ENCODE results near the gene TP53I11. TPM values are rescaled to one million over a fixed set of nuclear protein-coding genes. Genes with fewer than 3 reads are reported as not detected.

The TP53I11 gene
- total and polyA plus RNA-seq, 2 experiments from 2014 or later = 23.5 to 43.9 TPM

- TF ChIP-seq ETS1 (IDR thresholded peaks at IDR 0.05) (no peak), NANOG (IDR thresholded peaks at IDR 0.05; ENCODE audit: borderline replicate concordance) (no peak), POLR2AphosphoS5 (IDR thresholded peaks at IDR 0.05; ENCODE audit: low read depth) (no peak), ZNF114 (CRISPR knock-in tag; IDR thresholded peaks at IDR 0.05) (no peak), ZNF462 (CRISPR knock-in tag; IDR thresholded peaks at IDR 0.05) (no peak), EZH2 (IDR thresholded peaks at IDR 0.05; ENCODE audit: low read depth, unreplicated experiment) (no peak)
These were observed 5.8 kb downstream of the TP53I11 start (continued) for GRCh38 chr11:44944853-44945235.

GRCh38 chr11:44944181-44944852 lies 6.4 kb downstream of the TP53I11 start:
- Histone ChIP-seq H3K79me2 (replicated peaks; ENCODE audit: insufficient read depth) (peaks cover 6% of the 10 kb centered on the region; the same call in 1 of the 2 replicates), H3K27me3 (ENCODE audit: insufficient read depth) (no peaks in the 10 kb centered on the region), H3K4me2 (peak overlapping the region; percentile 72), H3K9me2 (ENCODE audit: insufficient read depth) (no peaks in the 10 kb centered on the region), H3K4me3 (no peak overlapping the region), H3K4me1 (ENCODE audit: insufficient read depth) (peaks cover 40% of the 10 kb centered on the region), H2AFZ (no peak overlapping the region), H3F3A (replicated peaks; ENCODE audit: low read depth) (0 out of 2 replicates have a peak, but pooled peaks cover 3% of the 10 kb centered on the region), H3K36me3 (ENCODE audit: insufficient read depth) (no peaks in the 10 kb centered on the region), H4K20me1 (replicated peaks; ENCODE audit: insufficient read depth) (no peaks in the 10 kb centered on the region), H3K27ac (ENCODE audit: low read depth) (no peak overlapping the region)
- H3K9me3 Mint-ChIP-seq = peaks cover 5% of the 10 kb centered on the region; the same call in 2 of the 3 replicates
- H3K4me1 Mint-ChIP-seq = peaks cover 82% of the 10 kb centered on the region
- H3K4me3 Mint-ChIP-seq = peak overlapping the region; percentile 27; the same call in 2 of the 3 replicates
- peaks cover 33% of the 10 kb centered on the region for H3K27me3 Mint-ChIP-seq (ENCODE audit: insufficient read depth, low read depth, poor library complexity)
- no peak for DNase-seq (ENCODE audit: low spot score)
- H3K27ac Mint-ChIP-seq = peak overlapping the region; percentile 52; the same call in 1 of the 2 replicates
- peaks cover 12% of the 10 kb centered on the region for H3K36me3 Mint-ChIP-seq (ENCODE audit: low read depth)
- peak; percentile 72 for ATAC-seq
- TF ChIP-seq CTCF (conservative IDR thresholded peaks at IDR 0.05; ENCODE audit: low read depth in 2 of 2) (peak; percentile 10 to 21; a peak in 1 of 4 replicates), ETS1 (IDR thresholded peaks at IDR 0.05) (no peak), POLR2AphosphoS5 (IDR thresholded peaks at IDR 0.05; ENCODE audit: low read depth) (no peak)

Data from GM23338 (cell line).